ENCODE results near the gene PDS5A.
"Not testable (repeated sequence)": the region's sequence is repeated elsewhere in the genome, so short reads cannot be mapped to it uniquely, and the experiment has no call there.

Gene PDS5A

GRCh38 chr4:39825090-39825489 is 152.6 kb downstream of the PDS5A start:
- no peak for DNase-seq (ENCODE audit: low spot score)

- DNase-seq (ENCODE audit: low spot score): peak; percentile 14
These were observed 154.5 kb downstream of the PDS5A start for GRCh38 chr4:39823191-39823590.

- no peak for DNase-seq (ENCODE audit: low spot score)
These were observed 155.0 kb downstream of the PDS5A start for GRCh38 chr4:39822662-39823061.

- no peak for DNase-seq (ENCODE audit: low spot score)
These were observed 155.8 kb downstream of the PDS5A start for GRCh38 chr4:39821951-39822350.

GRCh38 chr4:39820186-39820585 is 157.5 kb downstream of the PDS5A start:
- no peak for DNase-seq (ENCODE audit: low spot score)

GRCh38 chr4:39818646-39819045 is 159.1 kb downstream of the PDS5A start:
- DNase-seq (ENCODE audit: low spot score): no peak

- no peak for DNase-seq (ENCODE audit: low spot score)
These were observed 163.1 kb downstream of the PDS5A start for GRCh38 chr4:39814403-39815185.

GRCh38 chr4:39813761-39814160 is 163.9 kb downstream of the PDS5A start:
- DNase-seq (ENCODE audit: low spot score): not testable (repeated sequence)

GRCh38 chr4:39813033-39813432 is 164.7 kb downstream of the PDS5A start:
- not testable (repeated sequence) for DNase-seq (ENCODE audit: low spot score)

- DNase-seq (ENCODE audit: low spot score): no peak
These were observed 165.2 kb downstream of the PDS5A start for GRCh38 chr4:39812500-39812899.

GRCh38 chr4:39808231-39808749 is 169.4 kb downstream of the PDS5A start:
- no peak for DNase-seq (ENCODE audit: low spot score)

- no peak for DNase-seq (ENCODE audit: low spot score)
These were observed 175.7 kb downstream of the PDS5A start for GRCh38 chr4:39802005-39802404.

- DNase-seq (ENCODE audit: low spot score): not testable (repeated sequence)
These were observed 184.7 kb downstream of the PDS5A start for GRCh38 chr4:39792976-39793375.

GRCh38 chr4:39792529-39792928 is 185.2 kb downstream of the PDS5A start:
- DNase-seq (ENCODE audit: low spot score): no peak

GRCh38 chr4:39792128-39792527 is 185.6 kb downstream of the PDS5A start:
- DNase-seq (ENCODE audit: low spot score): no peak

GRCh38 chr4:39786838-39787237 is 190.9 kb downstream of the PDS5A start:
- DNase-seq (ENCODE audit: low spot score): no peak

- no peak for DNase-seq (ENCODE audit: low spot score)
These were observed 192.6 kb downstream of the PDS5A start for GRCh38 chr4:39785083-39785482.

GRCh38 chr4:39781988-39782387 is 195.7 kb downstream of the PDS5A start:
- not testable (repeated sequence) for DNase-seq (ENCODE audit: low spot score)
